Measurements from ENCODE around the gene LIPG.
A peak's percentile ranks its signal among the peaks of the same experiment; 100 is the strongest.

Gene LIPG

DNA sequence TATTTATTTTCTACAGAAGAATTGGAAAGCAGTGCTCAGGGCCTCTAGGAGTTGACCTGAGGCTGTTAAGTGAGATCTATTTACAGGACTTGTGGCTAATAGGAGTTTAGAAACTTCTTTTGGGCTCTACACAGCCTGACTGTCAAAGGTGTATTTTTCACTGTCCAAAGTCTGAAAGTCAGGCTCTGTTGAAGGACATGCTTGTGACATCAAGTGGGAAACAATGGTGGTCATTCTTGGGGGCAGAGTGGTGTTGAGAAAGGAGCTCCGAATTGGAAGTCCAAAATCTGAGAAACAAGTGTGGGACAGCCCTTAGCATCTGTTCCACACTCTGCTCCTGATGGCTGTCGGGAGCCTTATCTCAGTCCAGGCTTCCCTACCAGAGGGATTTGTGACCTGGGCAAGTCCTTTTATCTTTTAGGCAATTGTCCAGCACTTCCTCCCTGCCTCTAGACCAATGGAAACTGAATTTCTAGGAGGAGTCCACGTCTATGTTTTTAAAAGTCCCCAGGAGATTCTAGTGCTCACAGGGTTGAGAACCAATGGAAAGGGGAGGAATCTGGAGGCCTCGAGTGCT lies 76.4 kb downstream of the LIPG start:
- H3K4me3 ChIP-seq (replicated peaks; ENCODE audit: low read depth, low read length): no peak overlapping the region
- TF ChIP-seq CTCF (IDR thresholded peaks at IDR 0.05; ENCODE audit: low read length, missing control alignments): no peak
- DNase-seq (ENCODE audit: low read depth): no peak

- H3K4me3 ChIP-seq (replicated peaks; ENCODE audit: low read depth, low read length): no peak overlapping the region
- DNase-seq (ENCODE audit: low read depth): no peak
- TF ChIP-seq CTCF (IDR thresholded peaks at IDR 0.05; ENCODE audit: low read length, missing control alignments): no peak
These were observed 77.2 kb downstream of the LIPG start for GRCh38 chr18:49638891-49639557.

GRCh38 chr18:49639643-49640391 lies 78.0 kb downstream of the LIPG start:
- no peak overlapping the region for H3K4me3 ChIP-seq (replicated peaks; ENCODE audit: low read depth, low read length)
- DNase-seq (ENCODE audit: low read depth): peak; percentile 78
- TF ChIP-seq CTCF (IDR thresholded peaks at IDR 0.05; ENCODE audit: low read length, missing control alignments): no peak

DNA sequence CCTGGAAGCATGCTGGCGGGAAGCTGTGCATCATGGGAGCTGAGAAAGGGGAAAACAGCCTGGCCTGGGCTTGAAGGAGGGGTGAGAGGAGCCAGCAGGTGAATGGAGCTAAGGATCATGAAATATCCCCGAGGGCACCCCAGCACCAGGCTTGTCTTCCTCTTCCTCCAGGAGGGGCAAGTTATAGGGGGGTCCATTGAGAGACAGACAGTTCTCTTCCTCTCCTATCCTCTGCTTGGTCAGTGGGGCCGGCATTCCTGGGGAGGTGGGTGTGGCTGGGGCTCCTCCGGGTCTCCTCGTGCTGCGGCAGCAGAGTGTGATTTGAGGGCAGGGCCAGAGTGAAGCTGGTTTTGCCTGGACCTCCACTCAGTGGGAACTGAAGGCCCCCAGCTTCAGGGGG lies 78.9 kb downstream of the LIPG start:
- TF ChIP-seq CTCF (IDR thresholded peaks at IDR 0.05; ENCODE audit: low read length, missing control alignments): no peak
- no peak for DNase-seq (ENCODE audit: low read depth)
- H3K4me3 ChIP-seq (replicated peaks; ENCODE audit: low read depth, low read length): no peak overlapping the region

DNA sequence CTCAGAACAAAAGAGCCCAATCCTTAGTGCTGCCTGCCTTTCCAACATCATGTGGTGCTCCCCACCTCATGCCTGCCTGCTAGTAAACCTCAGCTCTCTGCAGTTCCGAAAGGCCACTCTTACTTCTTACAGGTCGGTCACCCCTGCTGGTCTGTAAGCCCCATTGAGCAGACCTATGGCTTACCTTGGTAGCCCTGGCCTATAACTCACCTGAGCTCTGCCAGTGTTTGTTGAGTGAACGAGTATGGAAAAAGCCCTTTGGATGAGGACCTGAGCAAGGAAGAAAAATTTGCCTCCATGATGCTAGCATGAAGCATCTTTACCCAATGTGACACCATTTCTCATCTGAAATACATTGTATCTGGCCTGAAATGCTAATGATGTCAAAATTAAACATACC lies 83.3 kb downstream of the LIPG start:
- H3K4me3 ChIP-seq (replicated peaks; ENCODE audit: low read depth, low read length): no peak overlapping the region
- DNase-seq (ENCODE audit: low read depth): no peak
- no peak for TF ChIP-seq CTCF (IDR thresholded peaks at IDR 0.05; ENCODE audit: low read length, missing control alignments)

DNA sequence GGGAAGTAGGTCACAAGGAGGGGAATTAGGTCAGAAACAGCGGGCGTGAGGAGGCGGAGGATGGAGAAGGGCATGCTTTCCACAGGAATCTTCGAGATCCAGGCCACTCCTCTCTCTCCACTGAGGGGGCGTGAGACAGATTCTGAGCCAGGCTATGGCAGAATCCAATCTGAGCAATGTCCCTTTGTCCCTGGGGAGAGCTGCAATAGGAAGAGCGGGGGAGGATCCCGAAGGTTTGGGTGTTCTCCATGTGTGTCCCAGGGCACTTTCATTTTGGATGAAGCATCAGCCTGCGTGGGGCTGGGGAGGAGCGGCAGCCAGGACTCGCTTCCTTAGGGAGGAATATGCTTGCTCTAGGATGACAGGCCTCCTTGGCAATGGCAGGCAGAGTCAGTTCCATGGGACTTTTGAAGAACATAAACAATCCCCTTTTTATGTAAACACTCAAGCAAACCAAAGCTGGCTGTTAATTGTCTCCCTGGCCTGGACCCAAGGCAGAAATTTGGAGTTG lies 84.0 kb downstream of the LIPG start:
- peak; percentile 88 for DNase-seq (ENCODE audit: low read depth)
- H3K4me3 ChIP-seq (replicated peaks; ENCODE audit: low read depth, low read length): no peak overlapping the region
- no peak for TF ChIP-seq CTCF (IDR thresholded peaks at IDR 0.05; ENCODE audit: low read length, missing control alignments)
